ENCODE data around the gene IFI6.

DNA sequence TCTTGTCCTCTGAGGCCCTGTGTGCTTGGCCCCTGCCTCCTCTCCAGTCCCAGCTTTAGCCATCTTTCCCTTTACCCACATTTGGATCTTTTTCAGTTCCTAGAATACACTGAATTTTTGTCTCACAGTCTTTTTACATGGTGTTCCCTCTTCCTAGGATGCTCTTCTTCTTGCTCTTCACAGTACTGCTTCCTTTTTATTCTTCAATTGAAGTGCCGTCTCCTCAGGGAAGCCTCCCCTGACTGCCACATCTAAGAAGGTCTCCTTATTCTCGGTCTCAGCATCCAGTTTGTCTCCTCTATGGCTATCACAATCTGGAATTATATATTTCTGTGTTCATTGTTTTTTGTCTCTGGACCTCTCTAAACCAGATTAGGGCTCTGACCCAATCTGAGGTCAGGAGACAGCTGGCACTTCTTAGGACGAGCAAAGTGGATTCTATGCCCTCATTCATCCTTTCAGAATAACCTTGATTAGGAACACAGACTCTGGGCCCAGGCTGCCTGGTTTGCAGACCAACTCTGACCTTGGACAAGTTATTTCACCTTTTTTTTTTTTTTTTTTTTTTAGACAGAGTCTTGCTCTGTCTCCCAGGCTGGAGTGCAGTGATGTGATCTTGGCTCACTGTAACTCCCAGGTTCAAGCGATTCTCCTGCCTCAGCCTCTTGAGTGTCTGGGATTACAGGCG lies 33.8 kb downstream of the IFI6 start:
- TF ChIP-seq, protein P1, sequence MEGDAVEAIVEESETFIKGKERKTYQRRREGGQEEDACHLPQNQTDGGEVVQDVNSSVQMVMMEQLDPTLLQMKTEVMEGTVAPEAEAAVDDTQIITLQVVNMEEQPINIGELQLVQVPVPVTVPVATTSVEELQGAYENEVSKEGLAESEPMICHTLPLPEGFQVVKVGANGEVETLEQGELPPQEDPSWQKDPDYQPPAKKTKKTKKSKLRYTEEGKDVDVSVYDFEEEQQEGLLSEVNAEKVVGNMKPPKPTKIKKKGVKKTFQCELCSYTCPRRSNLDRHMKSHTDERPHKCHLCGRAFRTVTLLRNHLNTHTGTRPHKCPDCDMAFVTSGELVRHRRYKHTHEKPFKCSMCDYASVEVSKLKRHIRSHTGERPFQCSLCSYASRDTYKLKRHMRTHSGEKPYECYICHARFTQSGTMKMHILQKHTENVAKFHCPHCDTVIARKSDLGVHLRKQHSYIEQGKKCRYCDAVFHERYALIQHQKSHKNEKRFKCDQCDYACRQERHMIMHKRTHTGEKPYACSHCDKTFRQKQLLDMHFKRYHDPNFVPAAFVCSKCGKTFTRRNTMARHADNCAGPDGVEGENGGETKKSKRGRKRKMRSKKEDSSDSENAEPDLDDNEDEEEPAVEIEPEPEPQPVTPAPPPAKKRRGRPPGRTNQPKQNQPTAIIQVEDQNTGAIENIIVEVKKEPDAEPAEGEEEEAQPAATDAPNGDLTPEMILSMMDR (optimal IDR thresholded peaks at IDR 0.05 in 1 of 3, IDR thresholded peaks at IDR 0.05 in 1 of 3, conservative IDR thresholded peaks at IDR 0.05 in 1 of 3; ENCODE audit: extremely low read depth in 1 of 3, insufficient read depth in 2 of 3, low read length in 3 of 3): no peak
- TF ChIP-seq EZH2 (IDR thresholded peaks at IDR 0.05; ENCODE audit: low read length): no peak
